Measurements from ENCODE around the gene CMTM8.

Gene CMTM8

GRCh38 chr3:32405711-32406323 is 167.3 kb downstream of the CMTM8 start:
- H3K27ac ChIP-seq (ENCODE audit: low read depth, low read length), result no peak overlapping the region
- peaks cover 5% of the 10 kb centered on the region for H3K4me1 ChIP-seq (ENCODE audit: insufficient read depth, low read length)

DNA sequence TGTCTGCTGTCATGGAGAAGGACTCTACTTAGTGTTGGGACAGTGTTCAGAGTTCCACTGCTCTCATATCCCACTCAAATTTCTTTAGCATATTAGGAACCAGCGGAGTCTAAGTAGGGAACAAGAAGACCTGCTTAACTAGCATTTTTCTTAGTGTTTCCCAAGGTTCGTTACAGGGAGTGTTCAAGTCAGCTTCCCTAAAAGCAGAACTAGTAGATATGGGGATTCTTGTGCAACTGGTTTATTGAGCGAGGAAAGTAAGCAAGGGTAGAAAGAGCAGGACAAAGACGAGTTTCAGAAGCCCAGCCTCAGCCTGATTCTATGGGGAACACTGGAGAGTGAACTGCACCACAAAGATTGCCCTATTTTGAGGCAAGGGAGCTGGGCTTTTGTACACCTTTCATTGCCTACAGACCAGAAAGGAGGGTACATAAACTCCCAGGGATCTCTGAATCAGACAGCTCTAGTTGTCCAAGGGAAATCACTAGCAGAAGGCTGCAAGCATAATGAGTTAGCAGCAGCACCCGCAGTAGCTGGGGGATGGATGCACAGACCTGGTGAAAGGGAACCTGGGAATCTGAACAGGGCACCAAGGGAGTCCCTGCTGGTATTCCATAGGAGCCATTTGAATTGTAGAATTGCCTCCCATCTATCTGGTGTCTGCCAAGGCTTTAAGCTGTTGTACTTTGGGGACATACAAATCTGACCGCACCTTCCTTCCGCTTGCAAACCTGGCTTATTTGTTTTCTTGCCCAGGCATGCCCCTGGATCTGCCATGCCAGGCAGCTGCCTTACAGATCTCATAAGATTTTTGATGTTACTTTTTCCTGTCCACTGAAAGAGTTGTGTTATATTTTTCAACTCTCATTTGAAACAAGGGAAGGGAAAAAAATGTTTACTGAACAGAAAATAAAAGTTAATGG is 168.3 kb downstream of the CMTM8 start:
- H3K36me3 ChIP-seq (ENCODE audit: insufficient read depth, low read length), result no peaks in the 10 kb centered on the region

More at GRCh38 chr3:32405711-32406323, 167.3 kb downstream of the CMTM8 start:
- Histone ChIP-seq H3K4me3 (ENCODE audit: low read depth in 1 of 2, low read length in 2 of 2) (no peak overlapping the region), H3K9ac (ENCODE audit: low read length) (no peak overlapping the region), H3K36me3 (ENCODE audit: insufficient read depth, low read length) (no peaks in the 10 kb centered on the region), H3K27me3 (ENCODE audit: control insufficient read depth in 1 of 2, insufficient read depth in 2 of 2, low read length in 2 of 2) (no peaks in the 10 kb centered on the region), H3K9me3 (ENCODE audit: low read length) (no peaks in the 10 kb centered on the region)

GRCh38 chr3:32410367-32411246 is 172.1 kb downstream of the CMTM8 start:
- Histone ChIP-seq H3K9me3 (ENCODE audit: low read length) (no peaks in the 10 kb centered on the region), H3K4me1 (ENCODE audit: insufficient read depth, low read length) (no peaks in the 10 kb centered on the region), H3K27me3 (ENCODE audit: control insufficient read depth in 1 of 2, insufficient read depth in 2 of 2, low read length in 2 of 2) (no peaks in the 10 kb centered on the region), H3K9ac (ENCODE audit: low read length) (no peak overlapping the region), H3K4me3 (ENCODE audit: low read depth in 1 of 2, low read length in 2 of 2) (no peak overlapping the region), H3K27ac (ENCODE audit: low read depth, low read length) (no peak overlapping the region), H3K36me3 (ENCODE audit: insufficient read depth, low read length) (no peaks in the 10 kb centered on the region)

More for the DNA sequence above, 168.3 kb downstream of the CMTM8 start:
- Histone ChIP-seq H3K27me3 (ENCODE audit: control insufficient read depth in 1 of 2, insufficient read depth in 2 of 2, low read length in 2 of 2) (no peaks in the 10 kb centered on the region), H3K9me3 (ENCODE audit: low read length) (no peaks in the 10 kb centered on the region), H3K9ac (ENCODE audit: low read length) (no peak overlapping the region), H3K4me3 (ENCODE audit: low read depth in 1 of 2, low read length in 2 of 2) (no peak overlapping the region), H3K4me1 (ENCODE audit: insufficient read depth, low read length) (no peaks in the 10 kb centered on the region), H3K27ac (ENCODE audit: low read depth, low read length) (peak overlapping the region; percentile 12)

DNA sequence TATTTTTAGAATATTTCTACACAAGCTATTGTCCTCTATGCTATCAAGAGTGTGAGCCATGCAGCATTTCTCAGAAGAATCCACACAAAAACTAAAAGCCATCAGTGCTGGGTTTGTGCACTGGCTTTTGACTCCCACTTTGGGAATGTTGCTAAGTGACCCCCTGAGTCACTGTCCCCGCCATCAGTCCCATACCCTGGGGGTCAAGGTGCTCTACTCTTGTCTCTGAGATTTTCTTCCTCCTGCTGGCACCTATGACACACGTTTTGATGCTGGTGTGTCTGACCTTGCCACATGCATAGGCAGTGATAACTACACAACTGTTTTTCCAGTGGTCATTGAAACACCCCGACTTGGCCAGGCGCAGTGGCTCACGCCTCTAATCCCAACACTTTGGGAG is 173.0 kb downstream of the CMTM8 start:
- Histone ChIP-seq H3K27me3 (ENCODE audit: control insufficient read depth in 1 of 2, insufficient read depth in 2 of 2, low read length in 2 of 2) (no peaks in the 10 kb centered on the region), H3K27ac (ENCODE audit: low read depth, low read length) (no peak overlapping the region), H3K36me3 (ENCODE audit: insufficient read depth, low read length) (no peaks in the 10 kb centered on the region), H3K4me3 (ENCODE audit: low read depth in 1 of 2, low read length in 2 of 2) (no peak overlapping the region), H3K9me3 (ENCODE audit: low read length) (no peaks in the 10 kb centered on the region), H3K9ac (ENCODE audit: low read length) (no peak overlapping the region), H3K4me1 (ENCODE audit: insufficient read depth, low read length) (no peaks in the 10 kb centered on the region)

DNA sequence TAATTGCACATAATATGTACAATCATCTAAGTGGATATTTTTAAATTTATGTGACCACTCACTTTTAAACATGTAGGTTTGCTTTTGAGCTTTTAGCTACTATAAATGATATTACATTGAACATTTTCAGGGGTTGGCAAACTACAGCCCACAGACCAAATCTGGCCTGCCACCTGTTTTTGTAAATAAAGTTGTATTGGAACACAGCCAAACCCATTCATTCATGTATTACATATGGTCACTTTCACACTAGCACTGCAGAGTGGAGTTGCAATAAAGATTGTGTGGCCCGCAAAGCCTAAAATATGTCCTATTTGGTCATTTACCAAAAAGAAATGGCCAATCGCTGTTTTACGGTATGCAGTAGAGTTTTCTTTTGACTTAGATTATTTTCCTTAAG is 174.4 kb downstream of the CMTM8 start:
- no peaks in the 10 kb centered on the region for H3K4me1 ChIP-seq (ENCODE audit: insufficient read depth, low read length)
- no peak overlapping the region for H3K4me3 ChIP-seq (ENCODE audit: low read depth in 1 of 2, low read length in 2 of 2)
- H3K27ac ChIP-seq (ENCODE audit: low read depth, low read length), result no peak overlapping the region
- no peaks in the 10 kb centered on the region for H3K9me3 ChIP-seq (ENCODE audit: low read length)
- H3K36me3 ChIP-seq (ENCODE audit: insufficient read depth, low read length), result no peaks in the 10 kb centered on the region
- no peak overlapping the region for H3K9ac ChIP-seq (ENCODE audit: low read length)
- no peaks in the 10 kb centered on the region for H3K27me3 ChIP-seq (ENCODE audit: control insufficient read depth in 1 of 2, insufficient read depth in 2 of 2, low read length in 2 of 2)

DNA sequence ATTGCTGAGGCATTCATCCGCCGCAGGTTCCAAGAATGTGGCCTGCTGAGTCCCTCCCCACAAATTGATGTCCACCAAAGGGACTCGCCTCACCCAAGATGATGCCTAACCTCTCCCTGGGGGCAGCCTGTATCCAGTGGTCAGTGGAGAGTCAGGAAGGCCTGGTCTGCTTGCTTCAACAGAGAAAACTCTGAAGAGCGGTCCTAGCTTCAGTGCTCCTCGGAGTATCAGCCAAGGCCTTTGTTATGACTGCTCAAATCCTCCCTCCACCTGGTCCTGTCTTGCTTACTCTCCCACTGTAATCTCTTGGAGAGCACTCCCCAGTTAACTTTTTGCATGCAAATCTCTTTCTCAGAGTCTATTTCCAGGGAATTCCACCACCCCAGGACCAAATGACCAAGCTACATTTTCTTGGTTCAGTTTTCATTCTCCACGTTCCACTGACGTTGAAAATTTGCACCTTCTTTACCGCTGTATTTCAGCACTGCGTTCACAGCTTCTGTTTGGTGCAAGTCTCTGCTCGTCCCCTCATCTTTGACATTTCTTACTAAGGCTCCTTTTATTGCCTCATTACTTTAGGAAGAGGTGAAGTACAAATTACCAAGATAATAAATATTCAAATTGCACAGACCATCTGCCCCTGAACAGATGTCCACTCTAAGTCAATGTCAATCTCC is 175.5 kb downstream of the CMTM8 start:
- Histone ChIP-seq H3K9me3 (ENCODE audit: low read length) (no peaks in the 10 kb centered on the region), H3K4me1 (ENCODE audit: insufficient read depth, low read length) (no peaks in the 10 kb centered on the region), H3K27me3 (ENCODE audit: control insufficient read depth in 1 of 2, insufficient read depth in 2 of 2, low read length in 2 of 2) (no peaks in the 10 kb centered on the region), H3K27ac (ENCODE audit: low read depth, low read length) (no peak overlapping the region), H3K4me3 (ENCODE audit: low read depth in 1 of 2, low read length in 2 of 2) (no peak overlapping the region), H3K36me3 (ENCODE audit: insufficient read depth, low read length) (no peaks in the 10 kb centered on the region), H3K9ac (ENCODE audit: low read length) (no peak overlapping the region)

DNA sequence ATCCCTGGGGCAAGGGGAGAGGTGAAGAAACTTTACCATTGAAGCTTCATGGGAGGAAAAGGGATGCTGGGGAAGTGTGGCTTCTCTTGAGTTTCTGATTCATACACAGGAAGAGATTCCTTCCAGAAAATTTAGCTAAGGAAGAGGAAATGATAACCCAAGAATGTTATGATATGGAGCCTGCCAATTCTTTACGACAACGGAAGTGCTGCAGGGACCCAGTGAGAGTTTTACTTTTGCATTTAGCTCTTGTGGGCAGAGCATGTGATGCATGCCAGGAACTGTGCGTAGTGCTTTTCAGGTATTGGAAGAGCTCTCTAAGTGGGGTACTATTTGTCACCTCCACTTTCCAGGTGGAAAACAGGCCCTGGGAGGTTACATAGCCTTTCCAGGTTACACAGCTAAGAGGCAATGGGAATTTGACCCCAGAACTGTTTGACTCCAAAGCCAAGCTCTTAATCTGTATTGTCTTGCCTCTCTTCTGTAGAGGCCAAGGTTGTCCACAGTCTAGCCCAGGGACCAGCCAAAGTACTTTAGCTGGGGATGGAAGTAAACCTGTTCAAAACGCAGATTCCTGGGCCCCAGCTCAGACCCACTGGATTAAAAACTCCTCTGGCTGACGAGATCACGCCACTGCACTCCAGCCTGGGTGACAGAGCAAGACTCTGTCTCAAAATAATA is 176.2 kb downstream of the CMTM8 start:
- Histone ChIP-seq H3K4me3 (ENCODE audit: low read depth in 1 of 2, low read length in 2 of 2) (no peak overlapping the region), H3K4me1 (ENCODE audit: insufficient read depth, low read length) (no peaks in the 10 kb centered on the region), H3K9ac (ENCODE audit: low read length) (no peak overlapping the region), H3K9me3 (ENCODE audit: low read length) (no peaks in the 10 kb centered on the region), H3K27me3 (ENCODE audit: control insufficient read depth in 1 of 2, insufficient read depth in 2 of 2, low read length in 2 of 2) (no peaks in the 10 kb centered on the region), H3K36me3 (ENCODE audit: insufficient read depth, low read length) (no peaks in the 10 kb centered on the region), H3K27ac (ENCODE audit: low read depth, low read length) (peak overlapping the region; percentile 42)

DNA sequence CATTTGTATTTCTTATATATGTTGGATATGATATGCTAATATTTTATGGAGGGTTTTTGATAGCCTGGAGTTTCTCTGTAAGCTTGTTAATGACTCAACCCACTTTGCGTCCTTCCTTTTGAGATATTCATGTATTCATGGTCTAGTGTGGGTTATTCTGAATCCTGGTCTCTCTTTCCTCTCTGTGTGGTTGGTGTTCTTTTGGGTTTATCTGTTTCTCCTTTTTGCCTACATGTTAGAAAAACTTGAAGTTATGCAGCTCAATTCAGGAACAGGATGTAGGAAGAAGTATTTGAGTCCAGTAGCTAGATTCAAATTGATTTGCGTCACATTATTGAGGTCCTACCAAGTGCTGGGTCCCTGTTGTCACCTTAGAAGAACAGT is 181.3 kb downstream of the CMTM8 start:
- Histone ChIP-seq H3K4me3 (ENCODE audit: low read depth in 1 of 2, low read length in 2 of 2) (no peak overlapping the region), H3K27me3 (ENCODE audit: control insufficient read depth in 1 of 2, insufficient read depth in 2 of 2, low read length in 2 of 2) (no peaks in the 10 kb centered on the region), H3K4me1 (ENCODE audit: insufficient read depth, low read length) (peaks cover 33% of the 10 kb centered on the region), H3K36me3 (ENCODE audit: insufficient read depth, low read length) (no peaks in the 10 kb centered on the region), H3K9ac (ENCODE audit: low read length) (no peak overlapping the region), H3K27ac (ENCODE audit: low read depth, low read length) (no peak overlapping the region), H3K9me3 (ENCODE audit: low read length) (no peaks in the 10 kb centered on the region)

All from muscle layer of colon (tissue), 2 donors.